ENCODE data around the gene CLDN34.

The CLDN34 gene

GRCh38 chrX:9966775-9967408, at the start of gene CLDN34:
Gene CLDN34 (plus strand): TSS chrX:9967358. CDS start chrX:9967358, 0 bp downstream.
- Mint-ChIP-seq H3K9me3 (peaks cover 2% of the 10 kb centered on the region), H3K27me3 (peaks cover 5% of the 10 kb centered on the region), H3K36me3 (no peaks in the 10 kb centered on the region), H3K4me1 (peaks cover 3% of the 10 kb centered on the region), H3K4me3 (no peak within 1 kb of the TSS), H3K27ac (no peak within 1 kb of the TSS)
- DNase-seq (ENCODE audit: low spot score in 2 of 2) = no peak
- ATAC-seq (ENCODE audit: low read depth) = no peak

GRCh38 chrX:9917861-9918260, 49.3 kb upstream of the CLDN34 start:
- no peak overlapping the region for H3K27ac Mint-ChIP-seq
- DNase-seq (ENCODE audit: low spot score in 2 of 2) = no peak
- peaks cover 12% of the 10 kb centered on the region for H3K27me3 Mint-ChIP-seq
- no peaks in the 10 kb centered on the region for H3K36me3 Mint-ChIP-seq
- peaks cover 4% of the 10 kb centered on the region for H3K4me1 Mint-ChIP-seq
- ATAC-seq (ENCODE audit: low read depth) = no peak
- no peaks in the 10 kb centered on the region for H3K9me3 Mint-ChIP-seq
- H3K4me3 Mint-ChIP-seq = no peak overlapping the region

- Mint-ChIP-seq H3K4me3 (no peak overlapping the region), H3K4me1 (peaks cover 4% of the 10 kb centered on the region), H3K27ac (no peak overlapping the region), H3K9me3 (no peaks in the 10 kb centered on the region), H3K27me3 (peaks cover 12% of the 10 kb centered on the region), H3K36me3 (no peaks in the 10 kb centered on the region)
- no peak for DNase-seq (ENCODE audit: low spot score in 2 of 2)
- ATAC-seq (ENCODE audit: low read depth) = no peak
Observed at GRCh38 chrX:9919632-9920172, 47.5 kb upstream of the CLDN34 start.

- Mint-ChIP-seq H3K27ac (no peak overlapping the region), H3K36me3 (no peaks in the 10 kb centered on the region), H3K4me3 (no peak overlapping the region), H3K9me3 (no peaks in the 10 kb centered on the region), H3K27me3 (peaks cover 11% of the 10 kb centered on the region), H3K4me1 (peaks cover 4% of the 10 kb centered on the region)
- no peak for DNase-seq (ENCODE audit: low spot score in 2 of 2)
- no peak for ATAC-seq (ENCODE audit: low read depth)
Observed at GRCh38 chrX:9921407-9921806, 45.8 kb upstream of the CLDN34 start.

GRCh38 chrX:9923357-9923756, 43.8 kb upstream of the CLDN34 start:
- no peak overlapping the region for H3K4me3 Mint-ChIP-seq
- no peaks in the 10 kb centered on the region for H3K36me3 Mint-ChIP-seq
- H3K27me3 Mint-ChIP-seq = peaks cover 8% of the 10 kb centered on the region
- ATAC-seq (ENCODE audit: low read depth) = no peak
- peaks cover 4% of the 10 kb centered on the region for H3K4me1 Mint-ChIP-seq
- DNase-seq (ENCODE audit: low spot score in 2 of 2) = no peak
- H3K27ac Mint-ChIP-seq = no peak overlapping the region
- H3K9me3 Mint-ChIP-seq = no peaks in the 10 kb centered on the region

- H3K9me3 Mint-ChIP-seq = no peaks in the 10 kb centered on the region
- H3K4me3 Mint-ChIP-seq = no peak overlapping the region
- H3K4me1 Mint-ChIP-seq = peaks cover 4% of the 10 kb centered on the region
- H3K27ac Mint-ChIP-seq = no peak overlapping the region
- DNase-seq (ENCODE audit: low spot score in 2 of 2) = no peak
- H3K27me3 Mint-ChIP-seq = peaks cover 6% of the 10 kb centered on the region
- no peaks in the 10 kb centered on the region for H3K36me3 Mint-ChIP-seq
- no peak for ATAC-seq (ENCODE audit: low read depth)
Observed at GRCh38 chrX:9926002-9926401, 41.2 kb upstream of the CLDN34 start.

- no peak overlapping the region for H3K27ac Mint-ChIP-seq
- H3K9me3 Mint-ChIP-seq = no peaks in the 10 kb centered on the region
- H3K4me3 Mint-ChIP-seq = no peak overlapping the region
- H3K27me3 Mint-ChIP-seq = peaks cover 6% of the 10 kb centered on the region
- DNase-seq (ENCODE audit: low spot score in 2 of 2) (no peak), ATAC-seq (ENCODE audit: low read depth) (no peak)
- peaks cover 4% of the 10 kb centered on the region for H3K4me1 Mint-ChIP-seq
- no peaks in the 10 kb centered on the region for H3K36me3 Mint-ChIP-seq
Observed at GRCh38 chrX:9927698-9928482, 39.3 kb upstream of the CLDN34 start.

- no peaks in the 10 kb centered on the region for H3K27me3 Mint-ChIP-seq
- DNase-seq (ENCODE audit: low spot score in 2 of 2) = no peak
- H3K36me3 Mint-ChIP-seq = no peaks in the 10 kb centered on the region
- H3K27ac Mint-ChIP-seq = no peak overlapping the region
- no peaks in the 10 kb centered on the region for H3K4me1 Mint-ChIP-seq
- H3K4me3 Mint-ChIP-seq = no peak overlapping the region
- ATAC-seq (ENCODE audit: low read depth) = no peak
- H3K9me3 Mint-ChIP-seq = no peaks in the 10 kb centered on the region
Observed at GRCh38 chrX:9935436-9935835, 31.7 kb upstream of the CLDN34 start.

- no peaks in the 10 kb centered on the region for H3K9me3 Mint-ChIP-seq
- H3K4me1 Mint-ChIP-seq = peaks cover 4% of the 10 kb centered on the region
- no peak for ATAC-seq (ENCODE audit: low read depth)
- no peaks in the 10 kb centered on the region for H3K36me3 Mint-ChIP-seq
- no peak for DNase-seq (ENCODE audit: low spot score in 2 of 2)
- H3K27me3 Mint-ChIP-seq = no peaks in the 10 kb centered on the region
- H3K4me3 Mint-ChIP-seq = no peak overlapping the region
- no peak overlapping the region for H3K27ac Mint-ChIP-seq
Observed at GRCh38 chrX:9937761-9938160, 29.4 kb upstream of the CLDN34 start.

GRCh38 chrX:9938516-9938915, 28.6 kb upstream of the CLDN34 start:
- Mint-ChIP-seq H3K27me3 (peaks cover 2% of the 10 kb centered on the region), H3K4me1 (peaks cover 7% of the 10 kb centered on the region), H3K36me3 (no peaks in the 10 kb centered on the region), H3K27ac (no peak overlapping the region), H3K4me3 (no peak overlapping the region), H3K9me3 (no peaks in the 10 kb centered on the region)
- ATAC-seq (ENCODE audit: low read depth) = no peak
- DNase-seq (ENCODE audit: low spot score in 2 of 2) = no peak

- Mint-ChIP-seq H3K4me1 (peaks cover 7% of the 10 kb centered on the region), H3K27me3 (peaks cover 2% of the 10 kb centered on the region), H3K9me3 (no peaks in the 10 kb centered on the region), H3K27ac (no peak overlapping the region), H3K36me3 (no peaks in the 10 kb centered on the region), H3K4me3 (no peak overlapping the region)
- DNase-seq (ENCODE audit: low spot score in 2 of 2) (no peak), ATAC-seq (ENCODE audit: low read depth) (no peak)
Observed at GRCh38 chrX:9940421-9940820, 26.7 kb upstream of the CLDN34 start.

- H3K36me3 Mint-ChIP-seq = no peaks in the 10 kb centered on the region
- H3K9me3 Mint-ChIP-seq = no peaks in the 10 kb centered on the region
- peaks cover 2% of the 10 kb centered on the region for H3K27me3 Mint-ChIP-seq
- H3K4me1 Mint-ChIP-seq = peaks cover 7% of the 10 kb centered on the region
- DNase-seq (ENCODE audit: low spot score in 2 of 2) = peak in 1 of 2 donors; percentile 2
- no peak overlapping the region for H3K27ac Mint-ChIP-seq
- ATAC-seq (ENCODE audit: low read depth) = peak; percentile 93
- peak overlapping the region; percentile 64 for H3K4me3 Mint-ChIP-seq
Observed at GRCh38 chrX:9942086-9942485, 25.1 kb upstream of the CLDN34 start.

GRCh38 chrX:9943420-9943819, 23.7 kb upstream of the CLDN34 start:
- Mint-ChIP-seq H3K36me3 (no peaks in the 10 kb centered on the region), H3K4me1 (peaks cover 7% of the 10 kb centered on the region), H3K27me3 (peaks cover 2% of the 10 kb centered on the region), H3K4me3 (no peak overlapping the region), H3K27ac (no peak overlapping the region), H3K9me3 (no peaks in the 10 kb centered on the region)
- DNase-seq (ENCODE audit: low spot score in 2 of 2) = no peak
- no peak for ATAC-seq (ENCODE audit: low read depth)

GRCh38 chrX:9947131-9947794, 19.9 kb upstream of the CLDN34 start:
- no peak for DNase-seq (ENCODE audit: low spot score in 2 of 2)
- no peak overlapping the region for H3K27ac Mint-ChIP-seq
- peaks cover 3% of the 10 kb centered on the region for H3K4me1 Mint-ChIP-seq
- peaks cover 2% of the 10 kb centered on the region for H3K27me3 Mint-ChIP-seq
- ATAC-seq (ENCODE audit: low read depth) = no peak
- H3K9me3 Mint-ChIP-seq = peaks cover 2% of the 10 kb centered on the region
- no peaks in the 10 kb centered on the region for H3K36me3 Mint-ChIP-seq
- no peak overlapping the region for H3K4me3 Mint-ChIP-seq
